HG02943 (cell line): ENCODE measurements around the gene RPUSD4.
"Not testable (repeated sequence)": the region's sequence is repeated elsewhere in the genome, so short reads cannot be mapped to it uniquely, and the experiment has no call there.

Experiments used
- ATAC-seq: cut with Tn5 transposase; IDR thresholded peaks from one replicate; pipeline ENCODE4 v1.9.1; 2021; ENCODE audit warnings: mild to moderate bottlenecking, low read depth, moderate library complexity; ENCODE audit not compliant: unreplicated experiment

RPUSD4 gene, protein sequence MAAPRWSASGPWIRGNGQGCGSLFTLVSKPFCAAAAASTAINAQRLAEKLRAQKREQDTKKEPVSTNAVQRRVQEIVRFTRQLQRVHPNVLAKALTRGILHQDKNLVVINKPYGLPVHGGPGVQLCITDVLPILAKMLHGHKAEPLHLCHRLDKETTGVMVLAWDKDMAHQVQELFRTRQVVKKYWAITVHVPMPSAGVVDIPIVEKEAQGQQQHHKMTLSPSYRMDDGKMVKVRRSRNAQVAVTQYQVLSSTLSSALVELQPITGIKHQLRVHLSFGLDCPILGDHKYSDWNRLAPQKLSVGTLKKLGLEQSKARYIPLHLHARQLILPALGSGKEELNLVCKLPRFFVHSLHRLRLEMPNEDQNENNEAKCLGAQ

DNA sequence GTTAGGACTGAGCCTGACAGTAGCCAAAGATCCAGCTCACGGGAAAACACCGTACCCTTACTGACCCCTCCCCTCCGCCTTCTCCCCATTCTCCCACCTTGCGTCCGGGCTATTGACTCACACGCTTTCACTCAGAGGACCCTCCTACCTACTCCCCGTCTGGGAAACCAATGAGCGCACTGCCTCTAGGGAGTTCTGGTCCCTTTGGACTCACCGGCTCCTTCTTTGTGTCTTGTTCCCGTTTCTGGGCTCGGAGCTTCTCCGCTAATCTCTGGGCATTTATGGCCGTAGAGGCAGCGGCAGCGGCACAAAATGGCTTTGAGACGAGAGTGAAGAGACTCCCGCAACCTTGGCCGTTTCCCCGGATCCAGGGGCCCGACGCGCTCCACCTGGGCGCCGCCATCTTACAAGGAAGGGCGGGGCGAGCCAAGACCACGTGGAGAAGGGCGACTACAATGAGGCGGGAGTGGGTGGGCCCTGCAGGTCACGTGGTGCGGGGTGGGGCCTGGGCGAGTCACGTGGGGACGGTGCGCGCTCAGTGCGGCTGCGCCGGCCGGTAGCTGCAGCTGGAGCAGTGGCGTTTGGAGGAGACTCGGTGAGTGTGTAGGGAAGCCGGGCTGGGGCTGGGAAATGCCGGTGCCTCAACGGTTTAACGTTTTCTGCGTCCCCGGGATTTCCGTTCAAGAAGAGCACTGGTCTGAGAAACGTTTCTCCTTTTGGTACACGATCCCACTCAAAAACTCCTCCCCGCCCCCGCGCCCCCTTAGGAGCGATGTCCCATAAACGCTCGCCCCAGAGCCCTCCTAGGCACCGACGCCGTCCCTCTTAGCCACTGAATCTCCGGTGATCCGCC, at the start of gene RPUSD4, which contains the start of gene FAM118B:
TSS of gene RPUSD4 (minus strand) at position 415 of the 853 bp plus-strand sequence. CDS start at position 403, 12 bp downstream.
TSS of gene FAM118B (plus strand) at position 547 of the 853 bp plus-strand sequence. CDS start 23,220 bp downstream, outside the sequence.
- peak; percentile 95 for ATAC-seq

DNA sequence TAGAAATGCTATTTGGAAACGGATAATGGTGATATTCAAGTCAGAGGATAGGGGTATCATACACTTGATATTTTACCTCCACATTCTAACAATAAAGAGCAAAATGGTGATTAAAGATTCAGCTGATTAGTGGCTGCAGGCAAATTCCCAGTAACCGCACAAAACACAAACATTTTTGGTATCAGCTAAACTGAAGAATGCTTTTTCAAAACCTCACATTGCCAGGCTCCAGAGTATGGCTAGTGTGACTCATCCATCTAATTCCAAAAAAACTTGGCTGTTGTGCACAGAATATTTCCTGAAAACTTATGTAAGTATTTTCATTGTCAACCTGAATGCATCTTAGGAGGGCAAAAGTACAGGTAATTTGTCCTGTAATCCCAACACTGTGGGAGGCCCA, 46.3 kb upstream of the RPUSD4 start:
- no peak for ATAC-seq

DNA sequence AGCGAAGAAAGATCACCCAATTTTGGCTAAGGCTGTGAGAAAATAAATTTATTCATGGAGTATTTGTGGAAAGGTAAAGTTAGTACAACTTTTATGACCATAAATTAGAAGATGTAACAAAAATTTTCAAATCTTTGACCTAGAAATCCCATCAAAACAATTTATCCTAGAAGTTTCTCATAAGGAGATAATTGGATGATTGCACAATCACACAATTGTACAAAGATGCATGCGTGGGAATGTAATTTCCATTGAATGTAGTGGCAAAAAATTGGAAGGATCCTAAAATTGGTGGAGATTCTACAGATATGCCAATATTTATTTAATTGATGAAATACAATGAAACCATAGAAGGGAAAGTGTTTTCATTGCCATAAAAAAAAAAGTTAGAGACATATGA, 45.7 kb upstream of the RPUSD4 start:
- ATAC-seq = no peak

DNA sequence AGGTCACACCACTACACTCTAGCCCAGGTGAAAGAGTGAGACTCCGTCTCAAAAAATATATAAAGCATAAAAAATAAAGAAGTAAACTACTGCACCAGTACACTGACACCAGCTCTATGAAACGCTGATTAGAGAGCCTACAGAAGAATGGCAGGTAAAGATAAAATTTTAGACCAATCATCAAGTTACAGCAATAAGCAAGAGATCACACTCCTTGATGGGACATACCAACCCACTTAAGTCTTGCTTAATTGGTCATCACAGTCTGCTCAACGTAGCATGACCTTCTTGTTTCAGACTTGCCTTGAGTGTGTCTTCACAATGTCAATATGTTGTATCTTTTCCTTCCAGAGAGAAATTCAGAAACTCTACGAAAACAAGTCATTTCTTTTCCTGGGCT, 44.8 kb upstream of the RPUSD4 start:
- ATAC-seq = no peak

DNA sequence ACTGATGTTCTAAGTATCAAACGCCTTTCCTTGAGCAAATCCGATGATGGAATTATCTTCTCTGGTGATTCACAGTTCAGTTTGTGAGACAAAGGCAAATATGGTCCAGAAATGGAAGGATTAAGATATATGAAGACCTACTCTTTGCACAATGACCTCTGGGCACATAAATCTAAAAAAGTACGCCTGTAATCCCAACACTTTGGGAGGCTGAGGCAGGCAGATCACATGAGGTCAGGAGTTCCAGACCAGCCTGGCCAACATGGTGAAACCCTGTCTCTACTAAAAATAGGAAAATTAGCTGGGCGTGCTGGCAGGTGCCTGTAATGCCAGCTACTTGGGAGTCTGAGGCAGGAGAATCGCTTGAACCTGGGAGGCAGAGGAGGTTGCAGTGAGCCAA, 44.1 kb upstream of the RPUSD4 start:
- ATAC-seq = not testable (repeated sequence)

DNA sequence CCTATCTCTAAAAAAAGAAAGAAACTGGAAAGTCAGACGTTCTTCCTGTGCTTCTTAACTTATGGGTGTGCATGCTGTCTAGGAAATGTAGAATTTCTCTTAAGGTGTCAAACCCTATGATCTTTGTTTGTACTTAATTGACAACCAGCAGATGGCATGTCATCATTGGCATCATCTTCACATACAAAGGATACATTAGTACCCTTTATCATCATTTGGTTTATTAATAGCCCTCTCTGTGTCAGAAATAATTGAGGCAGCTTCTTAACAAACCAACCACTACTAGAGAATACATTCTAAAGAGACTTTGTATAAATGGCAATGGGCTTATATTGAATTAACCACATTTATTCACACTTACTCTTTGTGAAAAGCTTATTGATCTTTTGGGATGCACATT, 43.4 kb upstream of the RPUSD4 start:
- ATAC-seq = no peak

DNA sequence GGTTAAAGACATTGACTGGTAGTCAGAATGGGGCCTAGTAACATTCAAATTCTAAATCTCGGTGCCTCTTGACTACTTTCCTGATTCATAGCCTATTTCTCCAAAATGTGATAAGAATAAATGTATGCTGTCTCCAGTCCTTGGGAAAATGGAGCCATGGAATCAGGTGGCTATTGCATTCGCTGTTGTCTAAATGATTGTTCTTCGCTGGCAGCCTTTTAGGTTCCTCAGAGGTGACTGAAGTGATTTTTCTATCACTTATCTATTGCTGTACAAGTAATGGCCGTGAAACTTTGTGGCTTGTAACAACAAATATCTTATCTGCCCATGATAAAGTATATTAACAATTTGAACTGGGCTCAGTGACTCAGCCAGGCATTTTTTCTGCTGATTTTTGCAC, 41.8 kb upstream of the RPUSD4 start:
- ATAC-seq = no peak

DNA sequence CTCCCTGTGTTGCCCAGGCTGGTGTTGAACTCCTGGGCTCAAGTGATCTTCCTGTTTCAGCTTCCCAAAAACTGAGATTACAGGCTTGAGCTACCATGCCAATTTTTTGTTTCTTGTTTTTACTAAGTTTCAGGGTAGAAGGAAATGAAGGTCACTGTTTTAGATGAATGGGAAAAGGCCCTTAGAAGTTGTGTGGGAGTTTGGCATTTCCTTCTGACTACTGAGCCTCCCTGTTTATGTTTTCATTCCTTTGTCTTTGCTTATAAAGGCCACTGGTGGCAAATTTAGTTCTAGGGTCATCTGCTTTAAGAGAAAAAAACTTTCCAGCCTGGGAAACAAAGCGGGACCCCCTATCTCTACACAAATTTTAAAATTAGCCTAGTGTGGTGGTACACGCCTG, 35.2 kb upstream of the RPUSD4 start:
- ATAC-seq = no peak

DNA sequence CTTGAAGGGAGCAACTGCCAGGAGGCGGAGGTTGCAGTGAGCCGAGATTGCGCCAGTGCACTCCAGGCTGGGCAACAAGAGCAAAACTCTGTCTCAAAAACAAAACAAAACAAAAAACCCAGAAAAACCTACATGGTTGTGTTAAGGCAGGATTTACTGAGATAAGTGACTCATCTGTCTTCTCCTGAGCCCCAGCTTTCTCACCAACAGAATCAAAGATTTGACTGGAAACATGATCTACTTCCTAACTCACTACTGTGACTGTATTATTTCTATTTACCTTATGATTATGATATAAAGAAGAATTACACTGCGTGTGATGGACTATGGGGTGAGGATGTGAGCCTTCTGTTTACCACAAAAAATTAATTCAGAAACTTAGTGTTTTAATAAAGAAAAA, 21.9 kb upstream of the RPUSD4 start:
- ATAC-seq = no peak

DNA sequence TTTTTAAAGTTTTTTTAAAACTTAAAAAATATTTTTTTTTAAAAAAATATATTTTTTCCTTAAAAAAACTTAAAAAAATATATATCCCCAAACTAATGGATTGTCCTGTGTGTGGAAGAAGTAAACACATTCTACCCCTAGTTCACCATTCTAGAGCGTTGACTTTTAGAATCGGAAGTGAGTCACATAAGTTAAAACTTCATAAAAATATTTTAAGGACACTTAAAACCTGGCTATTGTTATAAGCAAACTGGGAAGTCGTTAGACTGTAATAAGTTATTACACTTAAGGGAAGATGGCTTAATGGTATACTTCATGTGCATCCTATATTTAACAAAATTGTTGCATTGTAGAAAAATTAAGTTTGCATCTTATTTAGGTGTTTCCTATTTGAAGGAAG, 21.2 kb upstream of the RPUSD4 start:
- no peak for ATAC-seq

DNA sequence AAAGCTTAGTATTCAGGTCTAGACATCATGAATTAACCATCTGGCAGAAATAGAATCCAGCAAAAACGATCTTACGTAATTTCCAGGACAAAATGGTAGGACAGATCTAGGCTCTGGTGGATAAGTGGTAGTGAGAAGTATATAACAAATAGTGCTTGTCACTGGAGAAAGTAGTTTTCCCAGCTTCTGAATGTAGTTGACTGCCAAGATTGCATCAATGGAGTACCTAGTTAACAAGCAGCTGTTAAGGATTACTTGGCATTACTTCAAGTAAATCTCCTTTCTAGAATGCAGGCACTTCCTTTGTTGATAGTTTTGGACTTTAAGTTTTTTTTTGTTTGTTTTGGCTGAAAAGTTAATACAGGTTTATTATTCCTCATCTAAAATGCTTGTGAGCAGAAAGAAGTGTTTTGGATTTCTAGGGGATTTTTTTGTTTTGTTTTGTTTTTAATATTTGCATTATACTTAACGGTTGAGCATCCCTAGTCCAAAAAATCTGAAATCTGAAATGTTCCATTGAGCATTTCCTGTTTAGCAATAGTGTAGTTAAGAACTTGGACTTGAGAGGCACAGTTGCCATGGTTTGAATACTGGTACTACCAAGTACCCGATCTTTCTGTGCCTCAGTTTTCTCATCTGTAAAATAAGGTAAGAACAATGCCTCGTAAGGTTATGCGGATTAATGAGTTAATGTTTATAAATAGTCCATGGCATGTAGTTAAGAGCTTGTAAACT, 20.4 kb upstream of the RPUSD4 start:
- no peak for ATAC-seq

DNA sequence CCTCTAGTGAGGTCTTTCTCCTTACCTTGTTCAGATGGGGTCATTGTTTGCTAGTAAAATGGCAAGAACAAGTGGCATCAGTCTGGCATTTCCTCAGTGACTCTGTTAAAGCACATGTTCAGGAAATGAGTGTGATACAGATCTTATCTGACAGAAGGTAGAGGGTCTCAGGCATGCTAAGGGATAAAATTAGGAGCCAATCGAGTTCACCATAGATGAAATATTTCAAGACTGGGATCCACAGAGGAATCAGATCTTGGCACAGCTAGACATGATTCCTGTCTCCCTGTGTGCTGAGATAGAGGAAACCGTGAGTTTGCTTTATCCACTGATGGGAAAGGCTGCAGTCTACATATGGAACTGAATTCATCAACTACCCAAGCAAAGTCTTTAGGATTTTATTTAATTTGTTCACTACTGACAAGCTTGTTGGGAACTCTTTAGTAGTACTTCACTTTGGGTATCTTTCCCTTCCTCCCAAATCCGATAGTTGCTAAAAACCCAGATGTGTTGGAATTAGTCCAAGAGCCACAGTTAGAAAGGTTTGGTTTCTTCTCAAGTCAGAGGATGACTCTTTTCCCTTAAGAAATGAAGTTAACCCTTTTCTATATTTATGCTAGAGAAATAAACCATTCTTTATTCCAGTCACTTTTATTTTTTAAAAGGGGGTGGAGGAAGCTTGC, 18.5 kb upstream of the RPUSD4 start:
- ATAC-seq = no peak

DNA sequence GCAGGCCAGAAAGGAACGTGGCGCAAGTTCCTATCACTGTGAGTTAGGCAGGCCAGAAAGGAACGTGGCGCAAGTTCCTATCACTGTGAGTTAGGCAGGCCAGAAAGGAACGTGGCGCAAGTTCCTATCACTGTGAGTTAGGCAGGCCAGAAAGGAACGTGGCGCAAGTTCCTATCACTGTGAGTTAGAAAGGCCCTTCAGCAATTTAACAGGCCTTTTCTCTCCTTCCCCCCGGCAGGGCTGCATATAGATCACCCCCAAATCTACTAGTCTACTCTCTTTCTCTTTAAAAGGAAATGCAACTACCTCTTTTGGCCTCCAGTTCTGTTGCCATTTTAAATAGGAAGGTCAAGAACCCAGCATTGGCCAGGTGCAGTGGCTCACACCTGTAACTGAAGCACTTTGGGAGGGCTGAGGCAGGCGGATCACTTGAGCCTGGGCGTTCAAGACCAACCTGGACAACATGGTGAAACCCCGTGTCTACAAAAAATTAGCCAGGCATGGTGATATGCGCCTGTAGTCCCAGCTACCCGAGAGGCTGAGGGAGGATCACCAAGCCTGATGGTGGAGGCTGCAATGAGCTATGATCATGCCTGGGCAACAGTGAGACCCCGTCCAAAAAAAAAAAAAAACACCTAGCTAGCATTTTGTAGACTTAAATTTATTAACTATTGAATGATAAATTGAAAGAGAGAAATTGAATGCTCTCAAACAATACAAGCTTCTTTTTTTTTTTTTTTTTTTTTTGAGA, 15.1 kb upstream of the RPUSD4 start:
- no peak for ATAC-seq

DNA sequence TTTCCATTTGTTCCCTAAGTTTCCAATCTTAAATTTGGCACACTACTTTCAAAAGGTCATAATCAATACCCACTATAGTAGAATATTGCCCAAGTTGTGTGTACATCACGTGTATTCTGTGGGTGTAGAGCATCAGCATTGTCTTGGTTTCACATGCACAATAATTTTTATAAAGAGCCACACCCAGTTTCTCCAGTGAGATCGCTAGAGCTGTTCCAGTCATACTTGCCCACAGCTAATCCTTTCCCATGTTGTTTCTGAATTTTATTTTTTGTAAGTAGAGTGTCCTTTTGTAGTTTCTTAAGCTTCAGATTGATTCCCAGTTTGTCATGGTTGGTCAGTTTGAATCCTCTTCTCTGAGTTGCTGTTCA, 13.8 kb upstream of the RPUSD4 start:
- no peak for ATAC-seq

DNA sequence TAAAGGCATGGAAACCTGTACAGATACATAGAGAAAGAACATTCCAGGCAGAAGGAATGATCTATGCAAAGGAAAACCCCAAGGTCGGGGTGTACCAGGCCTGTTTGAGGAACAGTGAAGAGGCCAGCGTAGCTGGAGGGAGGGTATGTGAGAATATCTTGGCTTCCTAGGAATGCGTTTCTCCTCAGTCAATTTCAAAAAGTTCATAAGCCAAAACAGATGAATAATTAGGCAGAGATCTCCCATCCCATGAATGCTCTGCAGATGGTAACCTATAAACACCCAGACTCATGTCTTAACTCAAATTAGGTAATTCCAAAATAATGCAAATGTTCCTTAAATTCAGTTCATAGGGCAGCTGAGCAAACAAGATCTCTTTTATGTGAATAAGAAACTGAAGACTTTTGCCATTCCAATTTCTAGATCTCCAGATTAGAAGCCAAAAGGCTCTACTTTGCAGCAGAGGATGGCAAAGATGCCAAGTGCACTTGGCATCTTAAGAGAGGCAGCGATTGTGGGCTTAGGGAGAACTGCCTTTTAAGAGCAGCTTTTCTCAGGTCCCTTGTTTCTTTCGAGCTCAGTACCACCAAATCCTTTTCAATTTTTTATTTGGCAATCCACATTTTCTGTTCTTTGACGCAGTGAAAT, 13.3 kb upstream of the RPUSD4 start:
- ATAC-seq = no peak

DNA sequence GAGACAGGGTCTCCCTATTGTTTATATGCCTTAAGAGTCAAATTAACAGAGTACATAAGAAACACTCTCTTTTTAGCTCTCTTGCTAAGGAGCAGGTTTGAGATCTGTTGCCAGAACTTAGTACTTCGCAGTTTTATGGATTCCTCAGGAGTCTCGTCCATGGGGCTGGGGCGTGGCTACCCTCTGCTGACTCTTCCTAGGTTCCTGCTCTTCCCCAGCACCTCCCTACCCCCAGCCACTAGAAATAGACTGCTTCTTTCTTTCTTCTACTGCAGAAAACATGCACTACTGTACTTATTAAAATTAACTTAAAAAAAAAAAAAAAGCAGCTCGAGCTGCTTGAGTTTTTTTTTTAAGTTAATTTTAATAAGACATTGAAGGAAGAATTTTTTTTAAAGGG, 8.1 kb upstream of the RPUSD4 start:
- no peak for ATAC-seq

DNA sequence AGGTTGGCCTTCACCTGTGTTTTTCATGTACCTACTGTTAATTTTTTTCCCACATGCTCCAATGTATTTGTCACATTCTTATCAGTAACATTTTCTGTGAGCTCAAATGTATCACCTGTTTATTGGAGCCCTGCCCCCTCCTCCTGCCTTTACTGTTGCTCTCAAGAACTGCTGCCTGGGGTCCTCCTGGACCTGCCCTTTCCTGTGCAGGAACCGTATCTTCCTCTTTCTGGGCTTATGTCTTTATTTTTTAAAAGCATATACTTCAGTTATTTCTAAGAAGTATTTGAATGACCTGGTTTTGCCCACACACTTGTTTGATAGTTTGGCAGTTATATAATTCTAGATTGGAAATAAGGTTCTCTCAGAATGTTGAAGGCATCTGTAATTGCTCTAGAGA, 6.0 kb upstream of the RPUSD4 start:
- no peak for ATAC-seq

DNA sequence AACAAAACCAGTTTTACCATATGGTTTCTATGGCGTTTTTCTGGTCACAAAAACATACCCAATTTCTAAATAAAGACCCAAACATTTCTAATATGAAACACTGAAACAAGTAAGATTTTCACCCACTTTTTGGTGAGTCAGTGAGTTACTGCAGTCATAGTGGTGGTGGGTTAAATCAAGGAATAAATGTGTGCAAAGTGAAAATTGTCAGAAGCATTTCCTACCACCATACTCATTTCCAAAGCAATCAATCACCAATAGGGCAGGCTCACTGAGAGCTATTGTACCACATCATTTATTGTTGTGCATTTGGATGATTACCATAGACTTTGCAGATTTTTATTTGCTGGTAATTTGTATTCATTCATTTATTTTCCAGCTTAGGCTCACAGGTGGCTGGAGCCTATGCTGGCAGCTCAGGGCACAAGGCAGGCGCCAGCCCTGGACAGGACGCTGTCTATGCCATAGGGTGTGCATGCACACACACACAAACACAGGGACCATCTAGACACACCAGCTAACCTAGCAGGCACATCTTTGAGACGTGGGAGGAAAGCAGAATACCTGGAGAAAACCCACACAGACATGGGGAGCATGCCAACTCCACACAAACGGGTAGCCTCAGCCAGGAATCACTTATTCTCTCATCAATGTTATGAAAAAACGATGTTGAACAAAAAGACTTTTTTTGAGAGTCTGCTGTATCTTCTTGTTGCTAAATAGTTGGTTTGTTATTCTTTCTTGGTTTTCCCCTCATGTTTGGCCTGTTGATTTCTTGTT, 5.3 kb upstream of the RPUSD4 start:
- ATAC-seq = no peak

DNA sequence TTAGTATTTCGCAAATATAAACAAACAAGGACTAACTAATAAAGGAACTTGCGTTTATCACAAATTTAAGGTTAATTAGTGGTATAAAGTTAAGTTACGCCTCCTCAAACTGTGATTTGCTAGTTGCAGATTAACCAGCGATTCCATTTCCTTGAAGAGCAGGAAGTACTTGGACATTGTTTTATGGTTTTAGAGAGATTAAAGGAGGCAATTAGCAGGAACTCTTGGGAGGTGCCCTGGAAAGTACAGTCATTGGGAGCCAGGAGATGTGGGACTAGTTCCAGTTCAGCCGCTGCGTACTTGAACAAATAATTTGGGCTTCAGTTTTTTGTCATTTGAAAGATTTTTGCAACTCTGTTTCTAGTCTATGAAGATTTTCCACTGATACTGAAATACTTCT, 3.4 kb upstream of the RPUSD4 start:
- no peak for ATAC-seq
